HCT116 (cell line): ENCODE results near the gene STK4. TPM values are rescaled to one million over a fixed set of nuclear protein-coding genes. Genes with fewer than 3 reads are reported as not detected.

Experiments
- ATAC-seq: fragments of 200-7000 bp; cut with Tn5 transposase; 2 replicates; pipeline ENCODE4 v1.9.1; 2020; ENCODE audit warnings: mild to moderate bottlenecking, moderate library complexity
- BruUV-seq: library from RNA; stranded (reverse); fragments of 400-500 nt; replicated peaks from 2 replicates; lab custom pipeline; 2021; lab: Mats Ljungman, UMichigan
- CTCF ChIA-PET: fragments of 300-600 bp; sonication (Branson Sonifier 250); formaldehyde crosslinking; loops from one replicate; lab custom pipeline; 2021; ENCODE audit warnings: antibody characterized with exemption; lab: Charles Lee
- POLR2A ChIA-PET: fragments of 300-600, 350-600 bp; sonication (Branson Sonifier 250); formaldehyde crosslinking; loops from one replicate; lab custom pipeline; 2021; ENCODE audit warnings: antibody characterized with exemption; lab: Charles Lee
- RAD21 ChIA-PET, 2 experiments: fragments of 300-600 bp; sonication (Branson Sonifier 250); formaldehyde crosslinking; loops; one replicate each; lab custom pipeline; 2023; ENCODE audit warnings: low total read pairs in 2 of 2; ENCODE audit not compliant: uncharacterized antibody in 2 of 2, unreplicated experiment in 2 of 2, low non-redundant PET in 1 of 2; lab: Charles Lee
- DNase-seq: peaks from one replicate; pipeline ENCODE4 v3.0.0-alpha.2; 2010; ENCODE audit warnings: low read depth, low spot score
- H2AFZ ChIP-seq: fragments of 200-600 bp; shearing (Covaris generic), sonication (generic); 2 replicates; pipeline ENCODE4 v1.6.1; 2017; ENCODE audit warnings: low read depth, mixed run types, mixed read lengths, antibody characterized with exemption, low read length; ENCODE audit not compliant: poor library complexity, severe bottlenecking
- H3K27ac ChIP-seq: 2 replicates; pipeline ENCODE4 v1.5.1; 2012; ENCODE audit warnings: low read depth, low read length
- H3K27me3 ChIP-seq: fragments of 200-600 bp; sonication (generic); 2 replicates; pipeline ENCODE4 v1.6.1; 2016; ENCODE audit warnings: mixed run types, low read length, mixed read lengths; ENCODE audit not compliant: insufficient read depth
- H3K36me3 ChIP-seq, 2 experiments: fragments of 200-500 bp in 1 of 2; fragments of 200-600 bp in 1 of 2; sonication (Bioruptor generic) in 1 of 2; sonication (generic) in 1 of 2; 2 replicates each; pipeline versions ENCODE4 v1.5.1 to v1.6.1; 2014 to 2016; ENCODE audit warnings: low read length in 2 of 2, inconsistent platforms in 1 of 2, mixed read lengths in 1 of 2, mixed run types in 1 of 2; ENCODE audit not compliant: insufficient read depth in 2 of 2, control insufficient read depth in 1 of 2
- H3K4me1 ChIP-seq, 2 experiments: fragments of 200-600 bp in 1 of 2; sonication (generic) in 1 of 2; 2 replicates each; pipeline versions ENCODE4 v1.5.1 to v1.6.1; 2012 to 2017; ENCODE audit warnings: low read length in 2 of 2, inconsistent platforms in 1 of 2, mild to moderate bottlenecking in 1 of 2, mixed read lengths in 1 of 2, mixed run types in 1 of 2, moderate library complexity in 1 of 2; ENCODE audit not compliant: insufficient read depth in 2 of 2, control insufficient read depth in 1 of 2
- H3K4me2 ChIP-seq: fragments of 200-600 bp; sonication (generic); 2 replicates; pipeline ENCODE4 v1.6.1; 2017; ENCODE audit warnings: mixed run types, low read length, mixed read lengths
- H3K4me3 ChIP-seq, 2 experiments: fragments of 200-600 bp in 1 of 2; sonication (generic) in 1 of 2; replicated peaks in 1 of 2; 2 replicates each; pipeline ENCODE4 v1.5.1; 2011 to 2016; ENCODE audit warnings: low read length in 2 of 2, control low read depth in 1 of 2, low read depth in 1 of 2, mild to moderate bottlenecking in 1 of 2, mixed read lengths in 1 of 2, mixed run types in 1 of 2
- H3K79me2 ChIP-seq: fragments of 200-600 bp; sonication (generic); 2 replicates; pipeline ENCODE4 v1.6.1; 2017; ENCODE audit warnings: mild to moderate bottlenecking, mixed run types, low read length, moderate library complexity, mixed read lengths; ENCODE audit not compliant: insufficient read depth
- H3K9ac ChIP-seq: fragments of 200-600 bp; sonication (generic); 2 replicates; pipeline ENCODE4 v1.6.1; 2016; ENCODE audit warnings: low read length, mixed read lengths
- H3K9me2 ChIP-seq: fragments of 200-600 bp; sonication (generic), shearing (Covaris generic); 2 replicates; pipeline ENCODE4 v1.6.1; 2017; ENCODE audit warnings: mixed run types, mild to moderate bottlenecking, moderate library complexity; ENCODE audit not compliant: insufficient read depth
- H3K9me3 ChIP-seq, 2 experiments: fragments of 200-500 bp in 1 of 2; fragments of 200-600 bp in 1 of 2; sonication (Bioruptor generic) in 1 of 2; sonication (generic) in 1 of 2; 2 replicates each; pipeline ENCODE4 v1.6.1; 2014 to 2017; ENCODE audit warnings: low read length in 2 of 2, mixed read lengths in 2 of 2, inconsistent platforms in 1 of 2, low read depth in 1 of 2, mild to moderate bottlenecking in 1 of 2, mixed run types in 1 of 2, moderate library complexity in 1 of 2; ENCODE audit not compliant: control insufficient read depth in 1 of 2, insufficient read depth in 1 of 2
- H4K20me1 ChIP-seq: fragments of 200-600 bp; sonication (generic), shearing (Covaris generic); 2 replicates; pipeline ENCODE4 v1.6.1; 2017; ENCODE audit warnings: mixed run types, mild to moderate bottlenecking, moderate library complexity; ENCODE audit not compliant: insufficient read depth
- CBX3 ChIP-seq: IDR thresholded peaks from 2 replicates; pipeline ENCODE4 v1.6.1; 2012; ENCODE audit warnings: low read depth
- CEBPB ChIP-seq: IDR thresholded peaks from 2 replicates; pipeline ENCODE4 v1.6.1; 2012; ENCODE audit warnings: low read depth
- EGR1 ChIP-seq: IDR thresholded peaks from 2 replicates; pipeline ENCODE4 v1.6.1; 2012; ENCODE audit warnings: low read depth
- EZH2phosphoT487 ChIP-seq: fragments of 200-600 bp; IDR thresholded peaks from 2 replicates; pipeline ENCODE4 v1.6.1; 2018; ENCODE audit warnings: antibody characterized with exemption, borderline replicate concordance
- FOSL1 ChIP-seq: IDR thresholded peaks from 2 replicates; pipeline ENCODE4 v1.6.1; 2012; ENCODE audit warnings: low read depth
- JUND ChIP-seq: IDR thresholded peaks from 2 replicates; pipeline ENCODE4 v1.6.1; 2012
- POLR2AphosphoS5 ChIP-seq: IDR thresholded peaks from 2 replicates; pipeline ENCODE4 v1.6.1; 2011; ENCODE audit warnings: mild to moderate bottlenecking, low read depth, low read length, moderate library complexity
- RAD21 ChIP-seq: IDR thresholded peaks from 2 replicates; pipeline ENCODE4 v1.6.1; 2012; ENCODE audit warnings: low read depth, mild to moderate bottlenecking
- SIN3A ChIP-seq: IDR thresholded peaks from 2 replicates; pipeline ENCODE4 v1.6.1; 2012; ENCODE audit warnings: low read depth
- SP1 ChIP-seq: IDR thresholded peaks from 2 replicates; pipeline ENCODE4 v1.6.1; 2012; ENCODE audit warnings: low read depth
- YY1 ChIP-seq: IDR thresholded peaks from 2 replicates; pipeline ENCODE4 v1.6.1; 2011; ENCODE audit warnings: low read length, low read depth, moderate library complexity, mild to moderate bottlenecking; ENCODE audit not compliant: insufficient replicate concordance; ENCODE audit errors: extremely low read depth
- ZFX ChIP-seq: fragments of 450-650 bp; IDR thresholded peaks from 2 replicates; pipeline ENCODE4 v1.6.1; 2017
- ZNF274 ChIP-seq: fragments of 200-500 bp; sonication (Bioruptor generic); IDR thresholded peaks from 2 replicates; pipeline ENCODE4 v1.6.1; 2014; ENCODE audit warnings: mild to moderate bottlenecking, low read depth, low read length, inconsistent platforms
- intact Hi-C: fragments of 100-400 bp; cut with micrococcal nuclease; formaldehyde crosslinking; loops from 2 replicates; pipeline ENCODE4 v1.10.0; 2022
- total RNA-seq: library from RNA; stranded (reverse); gene quantifications from one replicate; pipeline ENCODE4 v1.2.1, GENCODE V29; 2021; ENCODE audit not compliant: unreplicated experiment
- TF ChIP-seq, protein P1 (sequence below): IDR thresholded peaks from 2 replicates; pipeline ENCODE4 v1.6.1; 2012; ENCODE audit warnings: low read depth
- TF ChIP-seq, protein P2 (sequence below), 3 experiments: fragments of 200-600 bp in 1 of 3; sonication (generic) in 1 of 3; IDR thresholded peaks in 2 of 3; conservative IDR thresholded peaks in 1 of 3; 2 replicates each; pipeline ENCODE4 v1.5.1; 2012 to 2017; ENCODE audit warnings: low read depth in 2 of 3, low read length in 2 of 3, antibody characterized with exemption in 1 of 3, borderline replicate concordance in 1 of 3, control low read depth in 1 of 3, mild to moderate bottlenecking in 1 of 3, mixed read lengths in 1 of 3, mixed run types in 1 of 3, moderate library complexity in 1 of 3; ENCODE audit not compliant: insufficient read depth in 1 of 3
- TF ChIP-seq, protein P3 (sequence below): IDR thresholded peaks from 2 replicates; pipeline ENCODE4 v1.6.1; 2012
- TF ChIP-seq, protein P4 (sequence below): IDR thresholded peaks from 2 replicates; pipeline ENCODE4 v1.6.1; 2012

The STK4 gene
- total RNA-seq, 1 experiment from 2014 or later = 45.4 TPM

DNA sequence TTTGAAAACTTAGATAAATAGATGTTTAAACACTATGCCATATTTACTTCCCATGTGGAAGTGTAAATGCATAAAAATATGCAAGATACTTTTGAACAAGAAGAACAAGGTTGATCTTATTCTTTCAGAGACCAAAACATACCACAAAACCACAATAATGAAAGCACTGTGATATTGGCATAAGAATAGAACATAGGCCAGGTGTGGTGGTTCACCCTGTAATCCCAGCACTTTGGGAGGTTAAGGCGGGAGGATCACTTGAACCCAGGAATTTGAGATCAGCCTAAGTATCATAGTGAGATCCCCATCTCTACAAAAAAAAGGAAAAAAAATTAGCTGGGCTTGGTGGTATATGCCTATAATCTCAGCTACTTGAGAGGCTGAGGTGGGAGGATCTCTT is 68.1 kb downstream of the STK4 start (continued):
- TF ChIP-seq, protein P1, sequence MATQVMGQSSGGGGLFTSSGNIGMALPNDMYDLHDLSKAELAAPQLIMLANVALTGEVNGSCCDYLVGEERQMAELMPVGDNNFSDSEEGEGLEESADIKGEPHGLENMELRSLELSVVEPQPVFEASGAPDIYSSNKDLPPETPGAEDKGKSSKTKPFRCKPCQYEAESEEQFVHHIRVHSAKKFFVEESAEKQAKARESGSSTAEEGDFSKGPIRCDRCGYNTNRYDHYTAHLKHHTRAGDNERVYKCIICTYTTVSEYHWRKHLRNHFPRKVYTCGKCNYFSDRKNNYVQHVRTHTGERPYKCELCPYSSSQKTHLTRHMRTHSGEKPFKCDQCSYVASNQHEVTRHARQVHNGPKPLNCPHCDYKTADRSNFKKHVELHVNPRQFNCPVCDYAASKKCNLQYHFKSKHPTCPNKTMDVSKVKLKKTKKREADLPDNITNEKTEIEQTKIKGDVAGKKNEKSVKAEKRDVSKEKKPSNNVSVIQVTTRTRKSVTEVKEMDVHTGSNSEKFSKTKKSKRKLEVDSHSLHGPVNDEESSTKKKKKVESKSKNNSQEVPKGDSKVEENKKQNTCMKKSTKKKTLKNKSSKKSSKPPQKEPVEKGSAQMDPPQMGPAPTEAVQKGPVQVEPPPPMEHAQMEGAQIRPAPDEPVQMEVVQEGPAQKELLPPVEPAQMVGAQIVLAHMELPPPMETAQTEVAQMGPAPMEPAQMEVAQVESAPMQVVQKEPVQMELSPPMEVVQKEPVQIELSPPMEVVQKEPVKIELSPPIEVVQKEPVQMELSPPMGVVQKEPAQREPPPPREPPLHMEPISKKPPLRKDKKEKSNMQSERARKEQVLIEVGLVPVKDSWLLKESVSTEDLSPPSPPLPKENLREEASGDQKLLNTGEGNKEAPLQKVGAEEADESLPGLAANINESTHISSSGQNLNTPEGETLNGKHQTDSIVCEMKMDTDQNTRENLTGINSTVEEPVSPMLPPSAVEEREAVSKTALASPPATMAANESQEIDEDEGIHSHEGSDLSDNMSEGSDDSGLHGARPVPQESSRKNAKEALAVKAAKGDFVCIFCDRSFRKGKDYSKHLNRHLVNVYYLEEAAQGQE = no peak
- TF ChIP-seq YY1 = no peak
- TF ChIP-seq SIN3A = no peak
- no peak for TF ChIP-seq ZFX
- no peak for TF ChIP-seq RAD21
- no peak for TF ChIP-seq ZNF274
- TF ChIP-seq EZH2phosphoT487 = no peak
- TF ChIP-seq JUND = no peak
- TF ChIP-seq POLR2AphosphoS5 = no peak
- TF ChIP-seq, all 23 proteins: peak for 0

DNA sequence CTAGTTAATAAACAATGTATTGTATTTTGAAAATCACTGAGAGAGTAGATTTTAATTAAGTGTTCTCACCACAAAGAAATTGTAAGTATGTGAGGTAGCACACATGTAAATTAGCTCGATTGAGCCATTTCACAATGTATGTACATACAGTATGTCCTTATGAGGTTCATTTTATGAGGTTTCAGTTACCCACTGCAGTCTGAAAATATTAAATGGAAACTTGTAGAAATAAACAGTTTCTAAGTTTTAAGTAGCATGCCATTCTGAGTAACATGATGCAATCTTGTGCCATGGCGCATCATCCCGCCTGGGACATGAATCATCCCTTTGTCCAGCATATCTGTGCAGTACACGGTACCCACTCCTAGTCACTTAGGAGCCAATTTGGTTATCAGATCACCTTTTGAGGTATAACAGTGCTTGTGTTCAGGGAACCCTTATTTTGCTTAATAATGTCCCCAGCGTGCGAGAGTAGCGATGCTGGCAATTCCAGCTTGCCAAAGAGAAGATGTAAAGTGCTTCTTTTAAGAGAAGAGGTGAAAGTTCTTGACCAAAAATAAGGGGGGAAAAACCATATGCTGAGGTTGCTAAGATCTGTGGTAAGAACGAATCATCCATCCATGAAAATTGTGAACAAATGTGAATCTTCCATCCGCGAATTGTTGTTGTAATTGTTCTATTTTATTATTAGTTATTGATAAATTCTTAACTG is 69.9 kb downstream of the STK4 start:
- no peak overlapping the region for H3K4me3 ChIP-seq
- no peaks in the 10 kb centered on the region; the same call in 1 of the 2 replicates for H3K79me2 ChIP-seq
- TF ChIP-seq JUND (peak; percentile 62), EGR1 (no peak), SIN3A (no peak), CEBPB (peak; percentile 89), CBX3 (no peak), FOSL1 (peak; percentile 65), POLR2AphosphoS5 (peak; percentile 36; the same call in 1 of the 2 replicates), SP1 (peak; percentile 39; the same call in 1 of the 2 replicates), EZH2phosphoT487 (no peak)
- TF ChIP-seq, protein P2, sequence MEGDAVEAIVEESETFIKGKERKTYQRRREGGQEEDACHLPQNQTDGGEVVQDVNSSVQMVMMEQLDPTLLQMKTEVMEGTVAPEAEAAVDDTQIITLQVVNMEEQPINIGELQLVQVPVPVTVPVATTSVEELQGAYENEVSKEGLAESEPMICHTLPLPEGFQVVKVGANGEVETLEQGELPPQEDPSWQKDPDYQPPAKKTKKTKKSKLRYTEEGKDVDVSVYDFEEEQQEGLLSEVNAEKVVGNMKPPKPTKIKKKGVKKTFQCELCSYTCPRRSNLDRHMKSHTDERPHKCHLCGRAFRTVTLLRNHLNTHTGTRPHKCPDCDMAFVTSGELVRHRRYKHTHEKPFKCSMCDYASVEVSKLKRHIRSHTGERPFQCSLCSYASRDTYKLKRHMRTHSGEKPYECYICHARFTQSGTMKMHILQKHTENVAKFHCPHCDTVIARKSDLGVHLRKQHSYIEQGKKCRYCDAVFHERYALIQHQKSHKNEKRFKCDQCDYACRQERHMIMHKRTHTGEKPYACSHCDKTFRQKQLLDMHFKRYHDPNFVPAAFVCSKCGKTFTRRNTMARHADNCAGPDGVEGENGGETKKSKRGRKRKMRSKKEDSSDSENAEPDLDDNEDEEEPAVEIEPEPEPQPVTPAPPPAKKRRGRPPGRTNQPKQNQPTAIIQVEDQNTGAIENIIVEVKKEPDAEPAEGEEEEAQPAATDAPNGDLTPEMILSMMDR (IDR thresholded peaks at IDR 0.05 in 2 of 3, conservative IDR thresholded peaks at IDR 0.05 in 1 of 3; ENCODE audit: borderline replicate concordance in 1 of 3, insufficient read depth in 1 of 3, low read depth in 2 of 3, low read length in 2 of 3) = no peak
- TF ChIP-seq, protein P3, sequence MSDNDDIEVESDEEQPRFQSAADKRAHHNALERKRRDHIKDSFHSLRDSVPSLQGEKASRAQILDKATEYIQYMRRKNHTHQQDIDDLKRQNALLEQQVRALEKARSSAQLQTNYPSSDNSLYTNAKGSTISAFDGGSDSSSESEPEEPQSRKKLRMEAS = peak; percentile 54
- TF ChIP-seq, protein P4, sequence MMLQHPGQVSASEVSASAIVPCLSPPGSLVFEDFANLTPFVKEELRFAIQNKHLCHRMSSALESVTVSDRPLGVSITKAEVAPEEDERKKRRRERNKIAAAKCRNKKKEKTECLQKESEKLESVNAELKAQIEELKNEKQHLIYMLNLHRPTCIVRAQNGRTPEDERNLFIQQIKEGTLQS = peak; percentile 50; the same call in 1 of the 2 replicates
- TF ChIP-seq, all 23 proteins: peak for 7
- Histone ChIP-seq H3K4me1 (peaks cover 28 to 29% of the 10 kb centered on the region in 2 experiments), H3K9me3 (no peaks in the 10 kb centered on the region), H3K9ac (no peak overlapping the region), H3K36me3 (0 out of 4 replicates have a peak, but pooled peaks cover 0 to under 1% of the 10 kb centered on the region in 2 experiments), H2AFZ (no peak overlapping the region), H3K9me2 (no peaks in the 10 kb centered on the region), H3K27ac (no peak overlapping the region), H3K4me2 (peak overlapping the region; percentile 10), H3K27me3 (no peaks in the 10 kb centered on the region), H4K20me1 (no peaks in the 10 kb centered on the region)
- DNase-seq (peak; percentile 74), ATAC-seq (peak; percentile 74)
- ChIA-PET POLR2A (no interaction called here), CTCF (interaction anchor here (2.3 to 2.7 kb wide), 2 partner anchors 8 to 25 kb away, joined by 7 to 18 read pairs; no protein-coding TSS in a partner anchor), RAD21 (no interaction called here)
- BruUV-seq = no TSS peak
- intact Hi-C loops = no loop called here
